Type B pancreatic cell (in vitro differentiated cells): ENCODE results near the gene CCNG2. TPM values are rescaled to one million over a fixed set of nuclear protein-coding genes. Genes with fewer than 3 reads are reported as not detected.

Source experiments
- DNase-seq: peaks from one replicate; pipeline ENCODE4 v3.0.0; 2021; ENCODE audit warnings: mixed read lengths; ENCODE audit not compliant: unreplicated experiment; ENCODE audit errors: extremely low spot score
- H3K27ac Mint-ChIP-seq: 2 replicates; pipeline ENCODE4 v1.8.0; 2021; ENCODE audit warnings: mild to moderate bottlenecking, mixed read lengths
- H3K27me3 Mint-ChIP-seq: 2 replicates; pipeline ENCODE4 v1.8.0; 2021; ENCODE audit warnings: mixed read lengths
- H3K36me3 Mint-ChIP-seq: 2 replicates; pipeline ENCODE4 v1.8.0; 2021; ENCODE audit warnings: mixed read lengths
- H3K4me1 Mint-ChIP-seq: one replicate; pipeline ENCODE4 v1.8.0; 2021; ENCODE audit warnings: mixed read lengths; ENCODE audit not compliant: unreplicated experiment
- H3K4me3 Mint-ChIP-seq: 2 replicates; pipeline ENCODE4 v1.8.0; 2021; ENCODE audit warnings: mild to moderate bottlenecking, mixed read lengths
- H3K9me3 Mint-ChIP-seq: 2 replicates; pipeline ENCODE4 v1.8.0; 2021; ENCODE audit warnings: mixed read lengths
- total RNA-seq: library from RNA; stranded (reverse); gene quantifications from 2 replicates; pipeline ENCODE4 v1.2.1, GENCODE V29; 2021; ENCODE audit warnings: low replicate concordance
- TF ChIP-seq, protein P1 (sequence below): fragments of 200-600 bp; sonication (generic); conservative IDR thresholded peaks from 2 replicates; pipeline ENCODE4 v1.5.0; 2021; ENCODE audit warnings: antibody characterized with exemption, mild to moderate bottlenecking

Gene CCNG2
- total RNA-seq, 1 donor from 2014 or later, result 67.9 TPM

DNA sequence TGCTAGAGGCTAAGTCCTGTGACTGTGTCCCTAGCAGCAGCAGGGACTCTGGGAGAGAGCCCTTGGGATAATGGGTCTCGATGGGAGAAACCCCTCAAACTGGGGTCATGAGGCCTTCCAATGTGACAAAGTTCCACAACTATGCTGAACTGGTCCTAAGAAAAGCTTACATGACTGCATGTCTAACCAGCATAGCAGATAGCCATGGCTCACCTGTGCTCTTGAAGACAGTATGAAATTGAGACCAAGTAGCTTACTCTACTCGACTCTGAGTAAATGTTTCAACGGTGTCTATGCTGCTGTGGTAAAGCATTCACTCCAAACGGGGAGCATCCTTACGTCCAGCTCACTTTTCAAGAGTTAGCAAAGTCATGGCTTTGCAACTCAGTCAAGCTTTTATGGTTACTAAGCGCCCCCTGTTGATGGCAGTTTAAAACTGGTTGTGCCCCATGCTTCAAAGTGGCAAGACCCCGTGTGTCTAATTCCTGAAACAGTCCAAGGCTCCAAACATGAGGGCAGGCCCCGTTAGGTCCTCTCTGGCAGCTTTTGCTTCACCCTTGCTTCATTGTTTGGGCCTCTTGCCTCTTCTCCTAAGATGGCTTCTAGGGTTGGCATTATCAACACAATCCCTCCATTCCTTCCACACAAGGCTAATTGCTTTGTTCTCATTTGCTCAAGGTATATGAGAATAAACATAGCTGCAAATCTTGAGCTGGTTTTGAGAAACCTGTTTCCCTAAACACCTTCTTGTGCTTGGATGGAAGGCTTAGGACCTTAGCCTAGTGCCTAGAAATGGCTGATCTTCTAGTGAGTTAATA, 46.6 kb downstream of the CCNG2 start:
- Mint-ChIP-seq H3K27me3 (peaks cover 22% of the 10 kb centered on the region), H3K36me3 (no peaks in the 10 kb centered on the region), H3K4me1 (peaks cover 4% of the 10 kb centered on the region), H3K9me3 (no peaks in the 10 kb centered on the region), H3K4me3 (no peak overlapping the region), H3K27ac (no peak overlapping the region)
- DNase-seq, result no peak
- TF ChIP-seq, protein P1, sequence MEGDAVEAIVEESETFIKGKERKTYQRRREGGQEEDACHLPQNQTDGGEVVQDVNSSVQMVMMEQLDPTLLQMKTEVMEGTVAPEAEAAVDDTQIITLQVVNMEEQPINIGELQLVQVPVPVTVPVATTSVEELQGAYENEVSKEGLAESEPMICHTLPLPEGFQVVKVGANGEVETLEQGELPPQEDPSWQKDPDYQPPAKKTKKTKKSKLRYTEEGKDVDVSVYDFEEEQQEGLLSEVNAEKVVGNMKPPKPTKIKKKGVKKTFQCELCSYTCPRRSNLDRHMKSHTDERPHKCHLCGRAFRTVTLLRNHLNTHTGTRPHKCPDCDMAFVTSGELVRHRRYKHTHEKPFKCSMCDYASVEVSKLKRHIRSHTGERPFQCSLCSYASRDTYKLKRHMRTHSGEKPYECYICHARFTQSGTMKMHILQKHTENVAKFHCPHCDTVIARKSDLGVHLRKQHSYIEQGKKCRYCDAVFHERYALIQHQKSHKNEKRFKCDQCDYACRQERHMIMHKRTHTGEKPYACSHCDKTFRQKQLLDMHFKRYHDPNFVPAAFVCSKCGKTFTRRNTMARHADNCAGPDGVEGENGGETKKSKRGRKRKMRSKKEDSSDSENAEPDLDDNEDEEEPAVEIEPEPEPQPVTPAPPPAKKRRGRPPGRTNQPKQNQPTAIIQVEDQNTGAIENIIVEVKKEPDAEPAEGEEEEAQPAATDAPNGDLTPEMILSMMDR, result peak; percentile 83

DNA sequence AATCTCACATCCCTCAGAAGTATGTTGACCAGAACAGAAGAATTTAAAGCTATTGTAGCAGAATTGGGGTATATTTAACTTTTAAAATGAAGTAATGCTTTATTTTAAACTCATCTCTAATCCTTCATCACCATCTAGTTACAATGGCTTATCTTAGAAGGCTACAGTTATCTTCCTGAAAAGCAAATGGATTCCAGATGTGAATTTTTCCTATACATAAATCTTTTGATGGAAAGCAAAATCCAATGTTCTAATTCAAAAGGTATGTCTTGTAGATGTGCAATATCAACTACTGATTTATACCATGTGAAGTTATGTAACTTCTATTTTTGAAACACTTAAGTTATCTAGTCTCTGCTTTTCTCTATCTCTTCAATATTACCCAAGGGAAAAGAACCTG, 47.6 kb downstream of the CCNG2 start:
- TF ChIP-seq, protein P1, result no peak
- no peak for DNase-seq
- Mint-ChIP-seq H3K4me1 (peaks cover 4% of the 10 kb centered on the region), H3K27ac (no peak overlapping the region), H3K27me3 (peaks cover 17% of the 10 kb centered on the region), H3K9me3 (no peaks in the 10 kb centered on the region), H3K4me3 (no peak overlapping the region), H3K36me3 (no peaks in the 10 kb centered on the region)

DNA sequence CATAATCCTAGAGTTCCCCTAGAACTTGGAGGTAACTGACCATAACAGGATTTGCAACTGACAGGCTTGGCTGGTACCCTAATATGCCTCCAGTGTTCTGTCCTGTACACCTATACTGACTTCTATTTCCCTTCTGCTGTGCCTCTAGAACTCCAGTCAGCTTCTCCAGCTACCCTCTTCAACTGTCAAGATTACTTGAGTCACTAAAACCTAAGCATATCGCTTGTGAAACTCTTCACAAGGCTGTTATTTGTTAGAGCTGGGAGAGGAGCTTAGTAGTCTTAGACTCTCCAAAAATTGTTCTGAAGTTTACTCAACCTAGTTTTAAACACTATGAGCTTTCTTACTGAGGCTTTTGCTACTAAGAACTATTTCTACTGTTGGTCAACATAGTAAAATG, 52.0 kb downstream of the CCNG2 start:
- no peaks in the 10 kb centered on the region for H3K9me3 Mint-ChIP-seq
- no peak for DNase-seq
- TF ChIP-seq, protein P1, result no peak
- peaks cover 11% of the 10 kb centered on the region for H3K27me3 Mint-ChIP-seq
- peaks cover 4% of the 10 kb centered on the region for H3K4me1 Mint-ChIP-seq
- no peak overlapping the region for H3K4me3 Mint-ChIP-seq
- no peaks in the 10 kb centered on the region for H3K36me3 Mint-ChIP-seq
- H3K27ac Mint-ChIP-seq, result no peak overlapping the region

DNA sequence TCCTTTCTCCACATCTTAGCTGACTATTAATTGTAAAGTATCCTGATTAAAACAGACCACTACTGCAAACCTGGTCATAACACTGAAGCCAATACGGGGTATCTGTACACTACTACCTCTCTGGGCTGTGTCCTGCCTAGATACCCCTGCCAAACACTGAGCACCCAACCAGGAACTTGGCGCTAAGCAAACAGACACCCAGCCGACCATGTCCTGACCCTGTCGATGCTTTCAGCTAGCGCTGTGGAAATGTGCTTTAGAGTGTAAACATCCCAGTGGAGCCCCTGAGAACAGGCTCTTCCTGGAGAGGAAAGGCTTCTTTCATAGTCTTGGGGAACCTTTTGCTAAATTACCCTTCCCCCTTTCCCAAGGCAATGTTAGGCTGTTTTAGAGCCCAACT, 52.9 kb downstream of the CCNG2 start:
- Mint-ChIP-seq H3K27me3 (peaks cover 12% of the 10 kb centered on the region), H3K27ac (no peak overlapping the region), H3K4me1 (no peaks in the 10 kb centered on the region), H3K4me3 (no peak overlapping the region), H3K36me3 (no peaks in the 10 kb centered on the region), H3K9me3 (no peaks in the 10 kb centered on the region)
- TF ChIP-seq, protein P1, result no peak
- DNase-seq, result no peak

DNA sequence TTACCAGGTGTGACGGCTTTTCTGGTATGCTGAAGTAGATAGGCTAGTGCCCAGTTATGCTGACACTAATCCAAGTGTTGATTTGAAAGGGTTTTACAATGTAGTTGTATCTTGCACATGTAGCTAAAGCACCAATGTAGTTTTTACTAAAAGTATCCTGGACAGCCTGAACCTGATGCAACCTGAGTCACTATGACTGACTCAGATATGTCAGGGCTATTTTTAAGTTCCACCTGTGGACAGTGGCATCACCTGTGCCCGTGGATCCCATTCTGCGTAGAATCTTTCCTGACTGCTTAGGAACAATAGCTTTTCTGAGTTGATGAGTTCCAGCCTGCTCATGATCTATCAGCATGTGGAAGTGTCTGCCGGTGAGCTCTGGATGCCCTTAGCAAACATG, 58.1 kb downstream of the CCNG2 start:
- TF ChIP-seq, protein P1, result no peak
- no peaks in the 10 kb centered on the region for H3K9me3 Mint-ChIP-seq
- no peak overlapping the region for H3K4me3 Mint-ChIP-seq
- DNase-seq, result no peak
- no peaks in the 10 kb centered on the region for H3K4me1 Mint-ChIP-seq
- H3K27me3 Mint-ChIP-seq, result peaks cover 9% of the 10 kb centered on the region
- no peak overlapping the region for H3K27ac Mint-ChIP-seq
- H3K36me3 Mint-ChIP-seq, result no peaks in the 10 kb centered on the region
